ENCODE measurements around the gene ARPC1B.
"Not testable (repeated sequence)": the region's sequence is repeated elsewhere in the genome, so short reads cannot be mapped to it uniquely, and the experiment has no call there.

ARPC1B gene

GRCh38 chr7:99415513-99416127, 41.1 kb downstream of the ARPC1B start:
- not testable (repeated sequence) for DNase-seq

- DNase-seq, result no peak
Observed at GRCh38 chr7:99418260-99418659, 43.7 kb downstream of the ARPC1B start.

- DNase-seq, result no peak
Observed at GRCh38 chr7:99419323-99420021, 44.9 kb downstream of the ARPC1B start.

- DNase-seq, result no peak
Observed at GRCh38 chr7:99420213-99420612, 45.7 kb downstream of the ARPC1B start.

GRCh38 chr7:99420986-99421385, 46.5 kb downstream of the ARPC1B start:
- no peak for DNase-seq

- DNase-seq, result no peak
Observed at GRCh38 chr7:99422186-99422585, 47.7 kb downstream of the ARPC1B start.

GRCh38 chr7:99422625-99423024, 48.1 kb downstream of the ARPC1B start:
- no peak for DNase-seq

GRCh38 chr7:99424932-99425730, 50.6 kb downstream of the ARPC1B start:
- DNase-seq, result no peak

GRCh38 chr7:99428972-99429566, 54.5 kb downstream of the ARPC1B start:
- DNase-seq, result no peak

GRCh38 chr7:99429756-99430155, 55.2 kb downstream of the ARPC1B start:
- no peak for DNase-seq

- DNase-seq, result not testable (repeated sequence)
Observed at GRCh38 chr7:99431756-99432540, 57.4 kb downstream of the ARPC1B start.

GRCh38 chr7:99433158-99433557, 58.6 kb downstream of the ARPC1B start:
- DNase-seq, result no peak

- DNase-seq, result no peak
Observed at GRCh38 chr7:99437946-99438572, 63.5 kb downstream of the ARPC1B start.

GRCh38 chr7:99438573-99439480, 64.3 kb downstream of the ARPC1B start, which contains the start of the genes CPSF4 and PTCD1:
TSS of gene CPSF4 (plus strand) at chr7:99438943. CDS start at chr7:99439083, 140 bp downstream.
TSS of gene PTCD1 (minus strand) at chr7:99438798. CDS start at chr7:99435242, 3,556 bp downstream.
- peak; percentile 95 to 96 for DNase-seq

GRCh38 chr7:99440195-99440594, 65.7 kb downstream of the ARPC1B start:
- no peak for DNase-seq

Data from NCI-H1930 (cell line).